ACHN (cell line): ENCODE data around the gene HNRNPC.
"Not testable (repeated sequence)": the region's sequence is repeated elsewhere in the genome, so short reads cannot be mapped to it uniquely, and the experiment has no call there.

ENCODE experiments used
- DNase-seq: peaks from one replicate; pipeline ENCODE4 v3.0.0-alpha.2; 2015
- in situ Hi-C: cut with HindIII; loops from 2 replicates; pipeline ENCODE4 v1.10.0; 2017; ENCODE audit warnings: low sequenced_read_pairs, low pct_ligation_motif_present, low pct_unique_long_range_greater_than_20kb

Gene HNRNPC

DNA sequence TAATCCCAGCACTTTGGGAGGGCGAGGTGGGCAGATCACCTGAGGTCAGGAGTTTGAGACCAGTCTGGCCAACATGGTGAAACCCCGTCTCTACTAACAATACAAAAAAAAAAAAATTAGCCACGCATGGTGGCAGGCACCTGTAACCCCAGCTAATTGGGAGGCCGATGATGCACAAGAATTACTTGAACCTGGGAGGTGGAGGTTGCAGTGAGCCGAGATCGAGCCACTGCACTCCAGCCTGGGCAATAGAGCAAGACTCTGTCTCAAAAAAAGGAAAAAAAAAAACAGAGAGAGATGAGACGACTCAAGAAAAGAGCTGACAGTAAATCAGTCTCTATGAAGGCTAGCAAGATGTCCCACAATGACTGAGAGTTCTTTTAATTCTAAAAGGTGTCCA, 44.1 kb downstream of the HNRNPC start:
- in situ Hi-C loops, result not testable (repeated sequence)

DNA sequence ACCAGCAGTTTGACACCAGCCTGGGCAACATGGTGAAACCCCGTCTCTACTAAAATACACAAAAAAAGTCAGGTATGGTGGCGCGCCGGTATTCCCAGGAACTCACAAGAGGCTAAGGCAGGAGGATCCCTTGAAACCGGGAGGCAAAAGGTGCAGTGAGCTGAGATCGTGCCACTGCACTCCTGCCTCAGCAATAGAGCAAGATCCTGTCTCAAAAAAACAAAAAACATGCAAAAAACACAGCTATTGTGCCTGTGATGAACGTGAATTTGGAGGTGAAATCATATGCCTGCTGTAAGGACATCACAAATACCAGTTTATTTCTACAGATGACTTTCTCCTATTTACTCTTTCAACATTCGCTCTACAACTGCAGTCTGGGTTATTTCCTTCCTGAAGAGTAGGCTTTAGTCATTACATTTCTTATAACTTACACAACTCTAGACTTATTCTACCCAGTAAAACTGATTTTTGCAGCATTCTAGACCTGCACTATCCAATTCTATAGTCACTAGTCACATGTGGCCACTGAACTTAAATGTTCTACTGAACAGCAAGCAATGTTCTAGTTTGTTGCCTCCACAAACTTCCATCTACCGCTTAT, 48.3 kb downstream of the HNRNPC start:
- no peak for DNase-seq
- in situ Hi-C loops, result no loop called here

More for the DNA sequence above, 44.1 kb downstream of the HNRNPC start:
- not testable (repeated sequence) for DNase-seq

DNA sequence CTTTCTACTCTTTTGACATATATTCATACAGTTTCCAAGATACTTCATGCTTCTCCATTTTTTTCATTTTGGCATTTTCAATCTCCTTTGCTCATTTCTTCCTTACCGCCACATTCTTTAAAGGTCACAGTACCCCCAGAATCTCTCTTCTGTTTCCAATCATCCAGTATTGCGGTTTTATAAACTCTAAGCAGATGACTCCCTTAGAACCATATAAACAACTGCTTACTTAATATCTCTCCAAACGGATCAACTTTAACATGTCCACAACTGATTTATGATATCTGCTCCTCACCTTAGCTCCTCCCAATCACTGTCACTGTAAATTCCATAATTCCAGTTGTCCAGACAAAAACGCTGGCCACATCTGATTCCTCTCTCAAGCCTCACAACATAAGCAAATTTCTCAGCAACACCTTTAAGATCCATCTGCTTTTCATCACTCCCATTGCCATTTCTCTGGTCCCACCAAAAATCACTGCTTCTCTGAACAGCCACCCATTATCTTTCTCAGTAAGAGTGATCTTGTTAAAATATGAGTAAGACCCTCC, 49.6 kb downstream of the HNRNPC start:
- DNase-seq, result no peak
- in situ Hi-C loops, result no loop called here

DNA sequence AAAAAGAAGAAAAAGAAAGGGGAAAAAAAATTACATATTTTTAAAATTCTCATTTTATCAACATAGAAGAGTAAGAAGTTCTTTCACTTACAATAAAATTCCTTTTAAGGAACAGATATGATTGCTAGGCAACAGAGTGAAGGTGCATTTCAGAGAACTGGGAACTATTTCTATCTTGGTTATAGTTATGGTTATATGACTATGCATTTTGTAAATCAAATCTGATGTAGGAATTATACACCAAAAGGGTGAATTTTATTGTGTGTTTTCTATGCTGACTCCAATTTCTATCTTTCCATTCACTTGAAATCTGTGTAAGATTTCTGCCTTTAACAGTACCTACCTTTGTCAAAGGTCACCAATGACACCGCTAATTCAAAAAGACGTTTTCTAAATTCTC, 50.1 kb downstream of the HNRNPC start:
- DNase-seq, result no peak
- in situ Hi-C loops, result no loop called here

DNA sequence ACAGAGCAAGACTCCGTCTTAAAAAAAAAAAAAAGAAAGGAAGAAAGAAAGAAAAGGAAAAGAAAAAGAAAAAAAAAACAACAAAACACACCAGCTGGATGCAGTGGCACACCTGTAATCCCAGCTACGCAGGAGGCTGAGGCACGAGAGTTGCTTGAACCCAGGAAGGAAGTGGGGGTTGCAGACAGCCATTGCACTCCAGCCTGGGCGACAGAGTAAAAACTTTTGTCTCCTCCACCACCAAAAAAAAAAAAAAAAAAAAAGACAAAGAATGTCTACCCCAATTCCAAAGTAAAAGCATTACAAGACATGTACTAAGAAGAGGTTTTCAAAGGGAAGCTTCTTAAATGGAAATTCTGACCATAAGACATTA, 53.4 kb downstream of the HNRNPC start:
- no peak for DNase-seq
- in situ Hi-C loops, result no loop called here

DNA sequence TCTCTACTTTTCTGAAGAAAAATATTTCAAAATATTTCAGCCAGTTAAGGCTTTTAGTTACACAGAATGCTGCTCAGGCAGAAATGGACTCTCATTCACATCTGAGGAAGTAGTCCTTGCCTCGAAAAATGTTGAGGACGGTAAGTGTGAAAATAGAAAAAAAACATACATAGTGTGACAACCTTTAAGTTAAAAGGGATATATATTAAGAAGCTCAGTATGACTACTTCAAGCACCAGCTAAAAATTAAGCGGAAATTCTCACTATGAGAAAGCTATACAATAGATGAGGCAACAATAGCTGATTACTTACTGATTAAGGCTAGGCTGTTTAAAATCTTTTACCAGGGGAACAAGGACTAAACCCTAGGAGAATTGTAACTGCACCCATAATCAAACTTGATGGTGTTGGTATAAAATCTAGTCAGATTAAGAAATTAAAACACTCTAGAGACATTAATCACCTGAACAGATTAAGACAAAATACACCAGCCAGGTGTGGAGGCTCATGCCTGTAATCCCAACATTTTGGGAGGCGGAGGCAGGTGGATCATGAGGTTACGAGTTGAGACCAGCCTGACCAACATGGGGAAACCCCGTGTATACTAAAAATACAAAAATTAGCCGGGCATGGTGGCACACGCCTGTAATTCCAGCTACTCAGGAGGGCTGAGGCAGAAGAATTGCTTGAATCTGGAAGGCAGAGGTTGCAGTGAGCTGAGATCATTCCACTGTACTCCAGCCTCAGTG, 53.9 kb downstream of the HNRNPC start:
- in situ Hi-C loops, result no loop called here
- no peak for DNase-seq

DNA sequence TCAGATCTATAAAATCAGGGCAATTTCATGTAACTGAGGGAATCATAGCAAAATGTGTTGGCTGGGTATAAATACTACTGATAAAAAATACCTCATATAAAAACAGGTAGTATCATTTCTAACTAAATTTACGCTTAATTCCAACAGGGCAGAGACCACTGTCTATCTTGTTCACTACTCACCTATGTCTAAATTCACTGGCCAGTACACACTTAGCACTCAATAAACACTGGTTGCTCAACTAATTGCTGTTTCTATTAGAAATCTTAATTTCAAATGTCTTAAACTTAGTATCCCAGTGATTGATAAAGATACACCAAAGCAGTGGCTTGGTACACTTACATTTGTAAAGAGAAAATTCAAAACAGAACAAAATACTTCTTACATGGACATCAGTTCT, 55.6 kb downstream of the HNRNPC start:
- in situ Hi-C loops, result no loop called here
- no peak for DNase-seq

DNA sequence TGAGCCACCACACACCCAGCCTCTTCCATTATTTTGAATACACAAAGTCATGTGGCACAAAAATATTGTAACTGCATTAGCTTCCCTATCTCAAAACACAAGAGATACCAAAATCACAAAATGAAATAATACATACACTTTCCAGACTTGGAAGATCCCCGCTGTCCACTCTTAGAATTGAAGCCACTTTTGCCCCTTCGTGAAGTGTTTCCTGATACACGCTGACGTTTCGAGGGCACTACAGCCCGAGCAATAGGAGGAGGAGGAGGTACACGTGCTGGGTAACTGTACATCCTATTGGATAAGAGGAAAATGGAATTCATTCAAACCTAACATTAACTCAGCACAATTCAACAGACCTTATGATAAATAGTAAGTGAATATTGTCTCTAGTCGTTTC, 56.4 kb downstream of the HNRNPC start:
- in situ Hi-C loops, DNase-seq: not testable (repeated sequence)

DNA sequence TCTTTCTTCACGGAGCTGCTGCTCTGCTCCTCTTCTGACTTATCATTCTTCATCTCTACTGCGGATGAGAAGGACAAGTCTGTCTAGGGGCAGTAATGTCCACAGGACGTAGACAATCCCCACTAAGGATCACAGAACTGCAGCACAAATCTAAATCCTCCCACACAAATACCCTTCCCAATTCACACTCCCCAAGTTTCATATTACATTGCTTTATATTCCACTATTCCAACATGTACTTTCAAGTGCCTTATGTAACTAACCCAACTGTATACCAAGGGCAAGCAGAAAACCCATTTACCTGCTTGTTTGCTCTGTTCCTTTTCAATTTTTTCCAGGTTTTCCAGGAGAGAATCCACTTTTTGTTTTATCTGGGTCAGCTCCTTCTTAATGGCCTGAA, 57.7 kb downstream of the HNRNPC start:
- in situ Hi-C loops, result no loop called here

DNA sequence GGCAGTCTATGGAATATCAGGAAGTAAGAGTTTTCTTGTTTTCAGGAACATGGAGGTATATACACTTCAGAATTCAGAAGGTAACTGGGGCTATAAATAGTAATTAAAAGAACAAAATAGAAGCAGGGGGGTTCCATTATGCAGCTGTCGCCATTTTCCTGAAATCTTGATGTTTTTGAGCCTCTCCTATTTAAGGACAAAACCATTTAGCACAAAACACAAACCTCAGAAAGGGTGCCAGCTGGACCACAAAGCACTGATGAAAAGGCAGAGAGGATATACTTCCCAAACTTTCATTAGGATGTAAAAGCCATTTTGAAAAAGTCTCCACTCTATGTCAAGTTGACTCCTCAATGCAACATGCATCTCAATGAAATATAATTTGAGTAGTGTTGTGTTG, 59.2 kb downstream of the HNRNPC start:
- in situ Hi-C loops, result no loop called here
- no peak for DNase-seq

More for the DNA sequence above, 57.7 kb downstream of the HNRNPC start:
- no peak for DNase-seq

DNA sequence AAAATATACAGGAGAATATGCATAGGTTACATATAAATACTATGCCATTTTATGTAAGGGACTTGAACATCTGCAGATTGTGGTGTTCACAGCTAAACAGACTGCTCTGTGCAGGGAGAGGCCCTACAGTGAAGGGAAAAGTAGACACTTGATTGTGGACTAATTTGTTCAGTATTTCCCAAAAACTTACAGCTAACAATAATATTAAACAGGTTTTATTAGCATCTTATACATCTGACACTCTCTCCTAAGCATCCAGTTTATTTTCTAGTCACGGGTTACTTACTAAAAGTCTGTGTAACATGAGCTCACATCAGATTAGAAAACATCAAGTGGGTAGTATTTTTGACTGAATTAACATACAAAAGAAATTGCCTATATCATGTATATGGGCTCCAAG, 60.1 kb downstream of the HNRNPC start:
- in situ Hi-C loops, result no loop called here
- no peak for DNase-seq

DNA sequence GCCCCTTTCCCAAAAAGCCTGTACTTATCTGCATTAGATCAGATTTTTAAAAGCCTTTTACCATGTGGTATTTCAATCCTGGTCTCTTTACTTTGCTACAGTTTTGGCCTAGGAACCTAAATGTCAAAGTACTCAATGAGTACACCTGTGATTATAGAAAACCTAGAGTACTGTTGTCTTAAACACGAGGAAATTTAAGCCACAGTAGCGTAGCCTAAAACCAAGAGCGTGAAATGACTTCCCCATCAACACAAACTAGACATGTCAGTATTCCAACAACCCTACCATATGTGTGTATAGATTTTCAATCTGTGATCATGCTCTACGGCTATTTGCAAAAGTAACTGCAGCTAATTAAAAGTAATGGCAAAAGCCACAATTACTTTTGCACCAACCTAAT, 60.7 kb downstream of the HNRNPC start:
- in situ Hi-C loops, result no loop called here
- DNase-seq, result no peak

DNA sequence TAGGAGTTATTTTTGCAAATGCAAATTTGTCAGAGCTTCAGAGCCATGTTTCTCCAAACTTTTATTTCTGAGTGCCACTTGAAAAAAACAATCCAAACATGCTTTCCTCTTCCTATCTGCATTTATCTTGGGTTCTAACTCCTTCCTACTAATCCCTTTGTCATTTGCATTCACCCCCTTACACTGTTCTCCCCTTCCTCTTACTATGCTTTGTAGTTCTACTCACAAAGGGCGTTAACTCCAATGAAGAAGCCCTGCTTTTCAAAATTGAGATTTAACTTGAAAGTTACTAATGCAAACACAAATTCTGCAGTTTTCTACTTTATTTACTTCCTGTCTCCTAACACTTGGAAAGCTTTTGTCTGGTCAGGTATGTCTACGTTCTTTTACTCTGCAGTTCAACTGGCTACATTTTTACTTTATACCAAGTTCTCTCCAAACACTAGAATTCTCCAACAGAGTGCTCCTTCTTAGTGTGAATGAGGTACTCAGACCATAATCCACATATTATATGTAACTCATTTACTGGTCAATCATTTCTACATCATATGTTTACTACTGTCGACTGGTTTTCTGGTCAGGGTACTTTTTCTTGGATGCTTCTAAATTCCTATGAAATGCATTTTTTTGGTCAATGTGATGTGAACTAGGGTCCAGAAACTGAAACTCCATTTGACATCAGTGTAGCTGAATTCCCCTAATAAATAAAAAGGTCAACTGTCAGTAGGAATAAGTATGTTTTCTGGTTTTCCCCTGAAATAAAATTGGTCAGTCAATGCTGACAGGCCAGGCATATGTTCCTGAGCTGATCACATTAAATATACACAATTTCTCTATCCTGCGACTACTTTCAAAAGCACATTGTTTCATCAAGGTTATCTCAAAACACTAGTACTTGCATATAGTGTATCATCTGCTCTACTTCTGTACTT, 62.2 kb downstream of the HNRNPC start:
- in situ Hi-C loops, result no loop called here

DNA sequence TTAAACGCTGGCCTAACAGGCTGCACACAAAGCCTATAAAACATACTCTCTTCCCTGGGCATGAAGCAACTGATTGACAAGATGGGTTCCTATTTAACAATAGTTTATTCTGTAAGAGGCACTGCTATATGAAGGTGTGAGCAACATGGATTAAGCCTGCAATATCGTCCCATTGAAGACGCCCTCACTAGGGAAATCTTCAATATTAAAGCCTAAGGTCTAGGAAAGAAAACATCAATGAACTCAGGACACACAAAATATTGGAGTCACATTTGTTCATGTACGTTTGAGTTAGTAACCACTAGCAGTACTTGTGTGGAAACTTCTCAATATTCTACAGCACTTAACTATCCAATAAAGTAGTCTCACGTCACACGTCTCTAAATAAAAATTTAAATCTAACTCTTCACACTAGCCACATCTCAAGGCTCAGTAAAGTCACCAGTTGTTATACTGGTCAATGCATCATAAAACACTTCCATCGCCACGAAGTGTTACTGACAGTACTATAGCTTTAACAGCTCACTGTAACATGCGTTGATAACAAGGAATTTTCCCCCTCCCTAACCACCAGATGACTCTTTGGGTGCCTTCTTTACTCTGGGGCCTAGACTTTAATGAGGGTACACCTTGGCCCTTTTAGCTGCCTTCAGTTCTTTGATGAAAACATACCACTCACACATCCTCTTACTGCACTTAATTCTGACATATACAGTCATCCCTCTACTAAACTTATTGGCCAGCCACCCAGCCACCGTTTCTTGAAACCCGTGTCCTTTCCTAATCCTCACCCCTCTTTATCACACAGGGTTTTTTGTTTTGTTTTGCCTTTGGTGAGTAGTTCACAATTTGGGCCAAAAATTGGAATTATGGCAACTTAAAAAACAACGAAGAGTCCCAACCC, 63.3 kb downstream of the HNRNPC start:
- DNase-seq, result no peak
- in situ Hi-C loops, result no loop called here

More for the DNA sequence above, 62.2 kb downstream of the HNRNPC start:
- no peak for DNase-seq

DNA sequence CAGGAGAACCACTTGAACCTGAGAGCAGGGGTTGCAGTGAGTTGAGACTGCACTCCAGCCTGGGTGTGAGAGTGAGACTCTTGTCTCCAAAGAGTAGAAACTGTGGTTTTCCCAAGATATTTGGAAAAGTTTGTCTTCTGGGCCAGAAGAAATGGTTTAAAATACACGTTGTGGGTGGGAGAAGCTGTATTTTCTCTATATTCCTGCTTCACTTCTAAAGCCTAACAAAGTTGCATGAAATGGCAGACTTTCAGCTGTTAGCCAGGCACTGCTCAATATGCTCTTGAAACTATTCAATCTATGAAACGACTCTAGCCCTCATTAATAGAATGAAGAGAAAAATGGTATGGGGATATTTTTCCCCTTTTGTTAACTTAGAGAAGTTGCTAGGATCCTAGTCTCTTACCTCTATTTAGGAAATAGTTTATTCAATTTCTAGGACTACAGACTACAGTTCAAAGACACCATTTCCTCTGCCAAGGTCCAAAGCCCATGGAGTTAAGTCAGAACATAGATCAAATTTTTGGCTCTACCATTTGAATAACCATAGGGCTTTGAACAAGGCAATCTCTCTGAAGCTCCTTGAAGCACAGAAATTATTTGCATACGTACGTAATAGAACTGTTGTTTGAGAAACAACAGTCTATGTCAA, 64.1 kb downstream of the HNRNPC start:
- no peak for DNase-seq
- in situ Hi-C loops, result no loop called here

DNA sequence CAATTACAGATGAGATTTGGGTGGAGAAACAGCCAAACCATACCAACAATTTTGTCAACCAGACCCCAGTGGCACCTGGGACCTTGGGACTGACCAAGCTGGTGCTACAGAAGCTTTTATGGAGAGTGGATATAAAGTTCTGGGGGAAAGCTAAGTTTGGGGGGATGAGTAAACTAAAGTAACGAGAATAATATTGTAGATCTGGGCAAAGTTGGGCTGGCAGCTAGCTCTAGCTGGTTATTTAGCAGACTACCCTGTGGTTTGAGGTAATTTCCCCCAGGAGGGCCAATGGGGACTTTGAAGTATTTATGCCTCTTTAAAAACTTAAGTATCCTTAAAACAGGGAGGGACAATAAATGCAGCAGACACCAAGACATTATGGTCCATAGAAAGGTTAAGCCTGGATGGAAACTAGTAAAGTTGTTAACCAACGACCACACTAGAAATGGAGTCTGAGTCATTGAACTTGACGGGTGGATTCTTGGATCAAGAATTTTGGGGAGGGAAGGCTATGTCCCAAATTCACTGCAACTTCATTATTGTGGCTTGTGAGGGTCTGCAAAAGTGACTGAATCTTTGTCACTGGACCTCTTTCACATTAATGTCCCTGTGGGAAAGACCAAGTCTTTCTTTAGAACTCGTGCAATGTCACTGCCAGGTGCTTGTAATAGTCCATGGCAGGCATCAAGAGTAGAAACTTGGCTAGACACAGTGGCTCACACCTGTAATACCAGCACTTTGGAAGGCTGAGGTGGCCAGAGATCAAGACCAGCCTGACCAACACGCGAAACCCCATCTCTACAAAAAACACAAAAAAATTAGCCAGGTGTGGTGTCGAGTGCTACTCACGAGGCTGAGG, 64.8 kb downstream of the HNRNPC start:
- in situ Hi-C loops, result no loop called here

More for the DNA sequence above, 64.8 kb downstream of the HNRNPC start:
- DNase-seq, result no peak
